WTC11 (cell line): ENCODE measurements around the gene FGF21.

Source experiments
- SOX15 ChIP-seq: fragments of 250-450 bp; sonication (Bioruptor Pico); IDR thresholded peaks from 2 replicates; pipeline ENCODE4 v1.9.0; 2021; ENCODE audit warnings: mild to moderate bottlenecking
- TF ChIP-seq, protein P1 (sequence below): fragments of 200-600 bp; IDR thresholded peaks from 2 replicates; pipeline ENCODE4 v1.8.0; 2022; ENCODE audit warnings: antibody characterized with exemption
- TF ChIP-seq, protein P2 (sequence below): sonication (generic); formaldehyde crosslinking; IDR thresholded peaks from 2 replicates; pipeline ENCODE4 v1.8.0; 2022; ENCODE audit warnings: mild to moderate bottlenecking, missing genetic modification reagents

DNA sequence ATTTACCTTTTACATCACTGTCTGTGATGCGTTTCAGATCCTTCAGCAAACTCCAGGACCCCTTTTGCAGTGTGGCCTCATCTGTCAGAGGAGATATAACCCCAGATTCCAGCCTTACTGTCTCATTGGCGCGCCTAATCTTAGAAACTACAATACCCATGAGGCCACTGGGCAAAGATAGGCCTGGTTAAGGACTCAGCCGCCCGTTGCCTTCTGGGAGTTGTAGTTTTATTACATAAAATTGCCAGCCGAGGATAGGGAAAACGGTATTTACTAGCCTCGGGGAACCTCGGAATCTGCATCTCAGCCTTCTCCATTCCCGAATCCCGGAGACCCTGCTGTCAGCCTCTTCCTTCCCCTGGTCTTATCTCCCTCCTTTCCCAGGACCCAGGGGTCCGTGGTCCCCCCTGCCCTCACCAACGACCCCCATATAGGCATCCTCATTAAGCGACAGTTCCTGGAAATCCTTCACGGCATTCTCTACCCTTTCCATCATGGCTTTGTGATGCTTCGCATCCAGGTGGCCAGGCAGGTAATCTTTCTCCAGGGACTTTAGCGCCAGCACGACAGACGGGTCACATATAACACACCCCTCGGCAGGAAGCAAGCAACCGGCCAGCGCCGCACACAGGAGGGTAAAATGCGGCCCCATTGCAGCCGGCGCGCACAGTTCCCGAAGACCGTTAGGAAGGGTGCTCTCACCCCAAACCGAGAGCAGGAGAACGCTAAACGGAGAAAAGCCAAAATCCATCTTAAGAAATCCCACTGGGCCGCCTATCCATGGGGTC lies 9.9 kb upstream of the FGF21 start:
- TF ChIP-seq, protein P1, sequence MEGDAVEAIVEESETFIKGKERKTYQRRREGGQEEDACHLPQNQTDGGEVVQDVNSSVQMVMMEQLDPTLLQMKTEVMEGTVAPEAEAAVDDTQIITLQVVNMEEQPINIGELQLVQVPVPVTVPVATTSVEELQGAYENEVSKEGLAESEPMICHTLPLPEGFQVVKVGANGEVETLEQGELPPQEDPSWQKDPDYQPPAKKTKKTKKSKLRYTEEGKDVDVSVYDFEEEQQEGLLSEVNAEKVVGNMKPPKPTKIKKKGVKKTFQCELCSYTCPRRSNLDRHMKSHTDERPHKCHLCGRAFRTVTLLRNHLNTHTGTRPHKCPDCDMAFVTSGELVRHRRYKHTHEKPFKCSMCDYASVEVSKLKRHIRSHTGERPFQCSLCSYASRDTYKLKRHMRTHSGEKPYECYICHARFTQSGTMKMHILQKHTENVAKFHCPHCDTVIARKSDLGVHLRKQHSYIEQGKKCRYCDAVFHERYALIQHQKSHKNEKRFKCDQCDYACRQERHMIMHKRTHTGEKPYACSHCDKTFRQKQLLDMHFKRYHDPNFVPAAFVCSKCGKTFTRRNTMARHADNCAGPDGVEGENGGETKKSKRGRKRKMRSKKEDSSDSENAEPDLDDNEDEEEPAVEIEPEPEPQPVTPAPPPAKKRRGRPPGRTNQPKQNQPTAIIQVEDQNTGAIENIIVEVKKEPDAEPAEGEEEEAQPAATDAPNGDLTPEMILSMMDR, result no peak
- no peak for TF ChIP-seq SOX15 (CRISPR knock-in tag)
- TF ChIP-seq, protein P2, sequence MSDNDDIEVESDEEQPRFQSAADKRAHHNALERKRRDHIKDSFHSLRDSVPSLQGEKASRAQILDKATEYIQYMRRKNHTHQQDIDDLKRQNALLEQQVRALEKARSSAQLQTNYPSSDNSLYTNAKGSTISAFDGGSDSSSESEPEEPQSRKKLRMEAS, result no peak
